ENCODE data around the gene MUC5B.

MUC5B gene

DNA sequence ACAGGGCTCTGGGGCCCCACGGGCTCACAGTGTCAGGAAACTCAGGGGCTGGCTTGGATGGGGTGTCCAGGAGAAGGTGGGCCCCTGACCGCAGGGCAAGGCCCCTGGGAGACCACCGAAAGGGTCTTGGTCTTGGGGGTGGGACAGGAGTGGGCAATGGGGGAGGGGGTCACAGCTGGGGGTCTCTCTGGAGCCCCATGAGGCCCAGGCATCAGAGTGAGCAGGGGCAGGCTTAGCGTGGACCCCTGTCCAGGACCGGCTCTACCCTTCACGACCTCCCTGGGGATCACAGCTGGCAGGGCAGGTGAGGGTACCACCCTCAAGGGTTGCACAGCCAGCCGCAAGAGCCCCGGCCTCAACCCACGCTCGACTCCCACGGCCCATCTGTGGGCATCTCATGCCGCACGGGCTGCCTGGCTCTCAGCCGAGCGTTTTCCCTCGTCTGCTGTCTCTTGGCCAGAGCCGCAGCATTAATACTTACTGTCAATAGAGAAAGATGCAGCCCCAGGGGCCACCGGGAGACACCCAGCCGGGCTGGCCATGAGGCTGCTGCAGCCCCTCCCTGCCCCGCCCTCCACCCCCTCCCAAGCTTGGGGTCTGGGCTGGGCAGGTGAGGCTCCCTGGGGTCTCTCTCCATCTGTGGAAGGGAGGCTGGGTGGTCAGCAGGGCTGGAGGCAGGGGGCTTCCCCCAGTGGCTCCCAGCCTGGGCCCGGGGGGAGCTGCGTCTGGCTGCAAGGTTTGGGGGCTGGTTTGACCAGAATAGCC is 662 bp downstream of the MUC5B start:
- no peak for DNase-seq

DNA sequence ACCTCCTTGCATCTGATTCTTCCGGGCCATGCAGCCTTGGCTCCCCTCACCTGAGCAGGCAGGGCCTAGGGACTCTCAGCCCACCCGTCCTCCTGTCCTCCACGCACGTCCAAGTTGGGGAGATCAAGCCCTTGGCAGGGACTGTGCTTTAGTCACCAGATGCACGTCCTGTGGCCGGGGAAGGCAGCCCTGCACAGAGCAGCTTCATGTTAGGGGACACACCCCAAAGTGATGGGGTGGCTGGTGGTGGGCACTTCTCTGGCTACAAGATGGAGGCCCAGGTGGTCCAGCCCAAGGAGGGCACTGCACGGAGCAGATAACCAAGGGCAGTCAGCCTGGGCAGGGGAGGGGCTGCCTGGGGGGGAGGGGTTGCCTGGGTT is 1.2 kb downstream of the MUC5B start:
- DNase-seq = no peak

GRCh38 chr11:1224491-1225385 is 1.9 kb downstream of the MUC5B start:
- no peak for DNase-seq

DNA sequence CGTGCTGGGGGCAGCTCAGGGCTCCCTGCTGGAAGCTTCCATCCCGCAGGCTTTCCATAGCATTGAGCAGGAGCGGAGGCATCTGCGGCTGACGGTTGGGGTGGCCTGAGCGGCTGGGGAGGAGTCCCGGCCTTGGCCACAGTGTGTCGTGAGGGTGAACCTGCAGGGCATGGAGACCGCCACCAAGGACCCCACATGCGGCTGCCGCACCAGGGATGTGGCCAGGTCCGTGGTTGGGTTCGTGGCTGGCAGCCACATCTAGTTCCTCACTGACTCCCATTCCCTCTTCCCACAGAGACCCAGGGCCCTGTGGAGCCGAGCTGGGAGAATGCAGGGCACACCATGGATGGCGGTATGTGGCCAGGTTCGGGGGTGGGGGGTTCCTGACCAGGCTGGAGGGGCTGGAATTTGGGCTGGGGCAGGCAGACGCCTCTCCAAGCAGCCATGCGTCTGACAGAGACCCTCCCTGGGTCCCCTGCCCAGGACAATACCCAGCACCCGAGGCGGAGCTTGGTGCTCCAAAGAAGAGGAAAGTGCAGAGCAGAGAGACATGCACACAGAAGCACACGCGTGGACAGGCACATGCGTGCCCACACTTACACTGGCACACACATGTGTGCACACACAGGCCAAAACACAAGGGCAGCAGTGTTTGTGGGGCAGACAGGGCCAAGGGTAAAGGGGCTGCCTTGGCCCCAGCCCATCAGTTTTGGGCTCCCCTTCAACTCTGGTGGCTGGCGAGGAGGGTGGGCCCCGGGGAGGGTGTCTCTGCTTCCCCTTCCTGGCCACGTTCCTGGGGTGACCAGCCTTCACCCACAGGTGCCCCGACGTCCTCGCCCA is 2.7 kb downstream of the MUC5B start:
- no peak for DNase-seq

- no peak for DNase-seq
Measured at GRCh38 chr11:1226226-1226985, 3.5 kb downstream of the MUC5B start.

DNA sequence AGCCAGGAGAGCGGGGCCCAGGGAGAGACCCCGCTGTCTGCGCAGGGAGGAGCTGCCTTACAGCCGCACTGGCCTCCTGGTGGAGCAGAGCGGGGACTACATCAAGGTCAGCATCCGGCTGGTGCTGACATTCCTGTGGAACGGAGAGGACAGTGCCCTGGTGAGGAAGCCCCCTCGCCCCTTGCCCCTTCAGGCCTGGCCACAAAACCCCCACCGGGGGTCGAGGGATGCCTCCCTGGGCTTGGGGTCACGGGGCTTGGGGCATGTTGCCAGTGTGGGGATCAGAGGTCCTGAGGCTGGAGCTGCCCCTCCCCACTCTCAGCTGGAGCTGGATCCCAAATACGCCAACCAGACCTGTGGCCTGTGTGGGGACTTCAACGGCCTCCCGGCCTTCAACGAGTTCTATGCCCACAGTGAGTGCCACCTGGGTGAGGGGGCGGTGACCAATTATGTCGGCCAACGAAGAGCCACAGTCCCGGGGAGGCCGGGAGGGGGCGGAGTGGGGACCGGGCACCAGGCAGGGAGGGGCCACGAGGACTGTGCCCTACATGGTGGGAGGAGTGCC is 4.2 kb downstream of the MUC5B start:
- no peak for DNase-seq

- no peak for DNase-seq
Measured at GRCh38 chr11:1227551-1228100, 4.8 kb downstream of the MUC5B start.

DNA sequence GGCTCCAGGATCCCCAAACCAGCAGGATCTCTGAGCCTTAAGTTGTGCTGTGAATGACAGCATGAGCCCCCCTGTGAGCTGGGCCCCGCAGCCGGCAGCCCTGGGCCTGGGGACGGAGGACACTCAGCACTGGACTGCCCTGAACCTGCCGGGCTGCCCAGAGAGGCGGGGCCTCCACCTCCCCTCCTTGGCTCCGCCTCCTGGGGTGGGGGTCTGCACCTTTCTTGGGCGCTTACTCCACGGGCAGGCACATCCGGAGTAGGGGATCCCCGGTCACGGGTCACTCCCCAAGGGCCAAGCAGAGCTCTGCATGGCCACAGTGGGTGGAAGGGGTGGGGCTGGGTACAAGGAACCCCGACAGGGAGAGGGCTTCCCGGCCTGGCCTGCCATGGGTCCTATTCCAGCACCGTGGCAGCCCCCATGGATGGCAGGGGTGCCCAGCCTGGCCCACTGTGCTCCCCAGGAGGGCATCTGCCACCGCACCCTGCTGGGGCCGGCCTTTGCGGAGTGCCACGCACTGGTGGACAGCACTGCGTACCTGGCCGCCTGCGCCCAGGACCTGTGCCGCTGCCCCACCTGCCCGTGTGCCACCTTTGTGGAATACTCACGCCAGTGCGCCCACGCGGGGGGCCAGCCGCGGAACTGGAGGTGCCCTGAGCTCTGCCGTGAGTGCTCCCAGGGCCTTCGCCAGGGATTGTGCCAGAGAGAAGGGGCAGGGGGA is 5.4 kb downstream of the MUC5B start:
- no peak for DNase-seq

- no peak for DNase-seq
Measured at GRCh38 chr11:1228921-1229451, 6.1 kb downstream of the MUC5B start.

DNA sequence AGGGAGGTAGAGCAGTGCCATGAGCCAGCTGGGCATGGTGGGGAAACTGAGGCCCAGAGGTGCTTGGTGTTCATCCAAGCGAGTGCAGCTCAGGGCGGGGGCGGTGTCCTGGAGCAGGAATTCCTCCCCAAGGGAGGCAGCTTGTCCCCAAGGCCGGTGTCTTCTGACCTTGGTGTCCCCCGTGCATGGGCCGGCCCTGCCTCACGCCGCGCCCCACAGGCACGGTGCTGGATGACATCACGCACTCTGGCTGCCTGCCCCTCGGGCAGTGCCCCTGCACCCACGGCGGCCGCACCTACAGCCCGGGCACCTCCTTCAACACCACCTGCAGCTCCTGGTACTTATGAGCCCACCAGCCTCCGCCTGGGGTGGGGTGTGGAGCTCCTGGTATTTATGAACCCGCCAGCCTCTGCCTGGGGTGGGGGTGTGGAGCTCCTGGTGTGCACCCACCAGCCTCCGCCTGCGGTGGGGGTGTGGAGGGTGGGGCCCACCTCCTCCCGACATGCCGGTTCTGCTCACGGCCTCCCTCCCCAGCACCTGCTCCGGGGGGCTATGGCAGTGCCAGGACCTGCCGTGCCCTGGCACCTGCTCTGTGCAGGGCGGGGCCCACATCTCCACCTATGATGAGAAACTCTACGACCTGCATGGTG is 6.7 kb downstream of the MUC5B start:
- DNase-seq = no peak

DNA sequence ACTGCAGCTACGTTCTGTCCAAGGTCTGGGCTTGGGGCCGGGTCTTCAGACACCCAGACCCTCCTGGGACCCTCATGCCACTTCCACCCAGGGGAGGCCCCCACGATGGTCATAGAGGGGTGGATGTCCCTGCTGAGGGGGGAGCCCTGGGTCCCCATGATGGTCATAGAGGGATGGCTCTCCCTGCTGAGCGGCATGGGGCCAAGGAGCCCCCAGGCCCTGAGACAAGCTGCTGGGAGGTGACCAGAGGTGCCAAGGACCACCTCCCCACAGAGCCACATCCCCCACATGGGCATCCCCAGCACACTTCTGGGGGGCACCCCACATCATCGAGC is 7.2 kb downstream of the MUC5B start:
- no peak for DNase-seq

DNA sequence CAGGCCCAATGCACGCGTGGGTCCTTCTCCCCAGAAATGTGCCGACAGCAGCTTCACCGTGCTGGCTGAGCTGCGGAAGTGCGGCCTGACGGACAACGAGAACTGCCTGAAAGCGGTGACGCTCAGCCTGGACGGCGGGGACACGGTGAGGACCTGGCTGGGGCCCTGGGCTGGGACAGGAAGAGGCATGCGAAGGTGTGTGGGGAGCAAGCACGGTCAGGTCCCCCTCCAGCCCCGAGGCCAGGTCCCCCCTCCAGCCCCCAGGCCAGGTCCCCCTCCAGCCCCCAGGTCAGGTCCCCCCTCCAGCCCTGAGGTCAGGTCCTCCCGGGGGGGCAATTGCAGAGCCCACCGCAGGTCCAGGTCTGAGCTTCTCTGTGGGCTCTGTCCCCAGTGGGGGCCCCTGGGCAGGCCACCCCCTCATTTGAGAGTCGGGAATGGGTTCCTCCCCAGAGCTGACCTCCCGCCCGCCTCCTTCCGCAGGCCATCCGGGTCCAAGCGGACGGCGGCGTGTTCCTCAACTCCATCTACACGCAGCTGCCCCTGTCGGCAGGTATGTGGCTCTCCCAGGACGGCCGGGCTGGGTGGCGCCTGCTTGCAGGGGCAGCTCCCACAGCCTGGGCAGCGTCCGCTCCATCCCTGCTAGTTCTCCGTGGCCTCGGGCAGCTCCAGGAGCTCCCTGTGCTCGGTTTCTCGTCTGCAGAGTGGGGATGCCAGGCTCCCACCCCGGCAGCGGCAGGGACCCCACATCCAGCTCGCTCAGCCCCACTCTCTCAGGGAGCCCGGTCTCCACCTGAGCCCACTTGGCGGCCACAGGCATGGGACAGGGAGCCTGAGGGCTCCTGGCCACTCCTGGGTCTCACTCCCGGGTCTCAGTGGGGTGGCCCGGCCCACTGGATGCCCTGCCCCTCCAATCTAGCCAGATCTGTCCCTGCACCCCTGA is 7.9 kb downstream of the MUC5B start:
- DNase-seq = no peak

DNA sequence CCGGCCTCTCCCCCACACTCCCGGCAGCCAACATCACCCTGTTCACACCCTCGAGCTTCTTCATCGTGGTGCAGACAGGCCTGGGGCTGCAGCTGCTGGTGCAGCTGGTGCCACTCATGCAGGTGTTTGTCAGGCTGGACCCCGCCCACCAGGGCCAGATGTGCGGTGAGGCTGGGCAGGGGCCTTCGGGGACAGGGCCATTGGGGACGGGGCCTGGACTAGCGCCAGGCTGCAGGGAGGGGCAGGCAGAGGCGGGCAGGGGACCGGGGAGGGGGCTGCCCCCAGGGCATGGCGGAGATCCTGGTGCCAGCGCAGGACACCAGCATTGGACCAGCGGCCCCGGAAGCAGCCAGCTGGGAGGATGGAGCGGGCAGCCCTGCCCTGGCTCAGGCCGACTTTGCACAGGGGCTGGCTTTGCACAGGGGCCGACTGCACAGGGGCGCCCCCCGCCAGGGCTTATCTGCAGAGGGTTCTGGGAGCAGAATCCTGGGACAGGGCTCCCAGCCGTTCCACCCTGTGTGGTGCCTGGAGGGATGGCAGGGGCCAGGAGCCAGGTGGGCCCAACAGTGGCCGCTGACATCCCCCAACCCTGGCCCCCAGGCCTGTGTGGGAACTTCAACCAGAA is 8.6 kb downstream of the MUC5B start:
- DNase-seq = no peak

DNA sequence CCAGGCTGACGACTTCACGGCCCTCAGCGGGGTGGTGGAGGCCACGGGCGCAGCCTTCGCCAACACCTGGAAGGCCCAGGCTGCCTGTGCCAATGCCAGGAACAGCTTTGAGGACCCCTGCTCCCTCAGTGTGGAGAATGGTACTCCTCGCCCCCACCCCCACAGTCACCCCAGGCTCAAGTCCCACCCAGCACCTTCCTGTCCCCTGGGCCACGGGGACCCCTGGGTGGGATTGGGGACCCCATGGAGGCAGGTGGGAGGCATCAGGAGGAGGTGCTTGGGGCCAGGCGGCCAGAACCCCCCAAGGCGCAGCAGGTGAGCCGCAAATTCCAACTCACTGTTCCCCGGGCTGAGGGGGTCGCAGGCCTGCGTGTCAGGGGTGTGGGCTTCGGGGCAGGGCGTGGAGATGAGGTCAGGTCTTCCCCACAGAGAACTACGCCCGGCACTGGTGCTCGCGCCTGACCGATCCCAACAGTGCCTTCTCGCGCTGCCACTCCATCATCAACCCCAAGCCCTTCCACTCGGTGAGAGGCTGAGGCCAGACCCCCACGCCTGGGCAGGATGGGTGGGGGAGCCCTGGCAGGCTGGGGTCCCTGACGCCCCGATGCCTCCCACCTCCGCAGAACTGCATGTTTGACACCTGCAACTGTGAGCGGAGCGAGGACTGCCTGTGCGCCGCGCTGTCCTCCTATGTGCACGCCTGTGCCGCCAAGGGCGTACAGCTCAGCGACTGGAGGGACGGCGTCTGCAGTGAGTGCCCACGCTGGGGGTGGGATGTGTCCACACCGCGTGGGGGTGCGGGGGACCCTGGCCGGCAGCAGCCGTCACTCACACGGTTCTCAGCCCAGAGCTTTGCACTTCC is 9.4 kb downstream of the MUC5B start:
- DNase-seq = no peak

DNA sequence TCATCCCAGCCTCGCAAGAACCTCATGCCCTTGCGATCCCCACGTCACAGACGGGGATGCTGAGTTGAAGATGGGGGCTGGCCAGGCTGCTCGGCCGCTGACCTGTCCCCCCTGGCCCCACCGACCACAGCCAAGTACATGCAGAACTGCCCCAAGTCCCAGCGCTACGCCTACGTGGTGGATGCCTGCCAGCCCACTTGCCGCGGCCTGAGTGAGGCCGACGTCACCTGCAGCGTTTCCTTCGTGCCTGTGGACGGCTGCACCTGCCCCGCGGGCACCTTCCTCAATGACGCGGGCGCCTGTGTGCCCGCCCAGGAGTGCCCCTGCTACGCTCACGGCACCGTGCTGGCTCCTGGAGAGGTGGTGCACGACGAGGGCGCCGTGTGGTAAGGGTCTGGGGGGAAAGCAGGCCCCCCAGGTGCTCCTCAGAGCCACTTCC is 10.0 kb downstream of the MUC5B start:
- no peak for DNase-seq

GRCh38 chr11:1233351-1234053 is 10.6 kb downstream of the MUC5B start:
- no peak for DNase-seq

Data from GOT3 (cell line).